Measurements from ENCODE around the gene MBD3L2B. TPM values are rescaled to one million over a fixed set of nuclear protein-coding genes. Genes with fewer than 3 reads are reported as not detected.

The MBD3L2B gene
- total and polyA plus RNA-seq, 9 of the 15 experiments (the other 6 are each of a cell fraction or from before 2014, with no cell fraction given): not detected

- Histone ChIP-seq H3K79me2 (ENCODE audit: control insufficient read depth, insufficient read depth, low read length) (no peaks in the 10 kb centered on the region), H3K36me3 (ENCODE audit: control insufficient read depth, insufficient read depth, low read length) (no peaks in the 10 kb centered on the region), H3K4me2 (ENCODE audit: insufficient read depth, low read length) (no peak overlapping the region), H3K27me3 (ENCODE audit: control insufficient read depth in 2 of 2, insufficient read depth in 2 of 2, low read length in 2 of 2) (peaks cover 5 to 23% of the 10 kb centered on the region in 2 experiments; a peak in 4 of 5 replicates), H3K9me3 (replicated peaks; ENCODE audit: control insufficient read depth, insufficient read depth, low read depth, low read length) (no peaks in the 10 kb centered on the region), H3K27ac (ENCODE audit: extremely low read depth, low read depth, low read length) (no peak overlapping the region), H3K4me3 (no peak overlapping the region), H3K9me1 (ENCODE audit: control insufficient read depth, insufficient read depth, low read length) (no peaks in the 10 kb centered on the region), H4K20me1 (replicated peaks; ENCODE audit: control insufficient read depth, insufficient read depth, low read length) (no peaks in the 10 kb centered on the region), H3K9ac (ENCODE audit: insufficient read depth in 1 of 2, low read depth in 2 of 2, low read length in 2 of 2) (no peak overlapping the region), H3K4me1 (replicated peaks in 1 of 2; ENCODE audit: control insufficient read depth in 2 of 2, insufficient read depth in 2 of 2, low read length in 2 of 2) (no peaks in the 10 kb centered on the region), H2AFZ (ENCODE audit: low read depth, low read length) (no peak overlapping the region)
- ChIA-PET CTCF (ENCODE audit: low intra/inter-chr PET ratio) (no interaction called here), POLR2A (interaction anchor here (0.8 kb wide), 1 partner anchor 17 kb away, joined by 4 read pairs; no protein-coding TSS in a partner anchor)
- no TSS peak for BruUV-seq (replicated peaks)
- FAIRE-seq: no peak
- in situ Hi-C loops (cut with MboI) (no loop called here), intact Hi-C loops (cut with micrococcal nuclease) (no loop called here)
- no peak for DNase-seq (ENCODE audit: extremely low read depth in 1 of 4, low spot score in 3 of 4)
- TF ChIP-seq U2AF2 (optimal IDR thresholded peaks at IDR 0.05; ENCODE audit: low read depth, low read length): no peak
- TF ChIP-seq FOXK1 (CRISPR knock-in tag; IDR thresholded peaks at IDR 0.05; ENCODE audit: borderline replicate concordance): no peak
- TF ChIP-seq MIER1 (IDR thresholded peaks at IDR 0.05; ENCODE audit: low read depth): no peak
- no peak for TF ChIP-seq ADNP (tag; IDR thresholded peaks at IDR 0.05)
- no peak for TF ChIP-seq HEY1 (CRISPR knock-in tag; IDR thresholded peaks at IDR 0.05; ENCODE audit: borderline replicate concordance)
- TF ChIP-seq ARHGAP35 (IDR thresholded peaks at IDR 0.05; ENCODE audit: partially characterized antibody): no peak
- no peak for TF ChIP-seq CREBBP (IDR thresholded peaks at IDR 0.05; ENCODE audit: low read depth, low read length)
- no peak for TF ChIP-seq MEF2A (IDR thresholded peaks at IDR 0.05; ENCODE audit: control insufficient read depth, low read depth, low read length)
- TF ChIP-seq BCOR (IDR thresholded peaks at IDR 0.05): no peak
- no peak for TF ChIP-seq NFE2L1 (tag; IDR thresholded peaks at IDR 0.05; ENCODE audit: borderline replicate concordance, low read depth)
- TF ChIP-seq, protein P1, sequence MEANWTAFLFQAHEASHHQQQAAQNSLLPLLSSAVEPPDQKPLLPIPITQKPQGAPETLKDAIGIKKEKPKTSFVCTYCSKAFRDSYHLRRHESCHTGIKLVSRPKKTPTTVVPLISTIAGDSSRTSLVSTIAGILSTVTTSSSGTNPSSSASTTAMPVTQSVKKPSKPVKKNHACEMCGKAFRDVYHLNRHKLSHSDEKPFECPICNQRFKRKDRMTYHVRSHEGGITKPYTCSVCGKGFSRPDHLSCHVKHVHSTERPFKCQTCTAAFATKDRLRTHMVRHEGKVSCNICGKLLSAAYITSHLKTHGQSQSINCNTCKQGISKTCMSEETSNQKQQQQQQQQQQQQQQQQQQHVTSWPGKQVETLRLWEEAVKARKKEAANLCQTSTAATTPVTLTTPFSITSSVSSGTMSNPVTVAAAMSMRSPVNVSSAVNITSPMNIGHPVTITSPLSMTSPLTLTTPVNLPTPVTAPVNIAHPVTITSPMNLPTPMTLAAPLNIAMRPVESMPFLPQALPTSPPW (CRISPR knock-in tag; IDR thresholded peaks at IDR 0.05): no peak
- TF ChIP-seq NCOR1 (IDR thresholded peaks at IDR 0.05): no peak
- no peak for TF ChIP-seq SP1 (CRISPR knock-in tag; IDR thresholded peaks at IDR 0.05)
- no peak for TF ChIP-seq ZNF143 (CRISPR knock-in tag; IDR thresholded peaks at IDR 0.05)
- no peak for TF ChIP-seq GABPA (tag; conservative IDR thresholded peaks at IDR 0.05; ENCODE audit: low read depth)
- no peak for TF ChIP-seq E2F3 (CRISPR knock-in tag; IDR thresholded peaks at IDR 0.05)
- TF ChIP-seq SNAPC5 (CRISPR knock-in tag; IDR thresholded peaks at IDR 0.05): no peak
- ATAC-seq: no peak
- 10% methylated on average over 1 of the region's 1 CpG for WGBS (ENCODE audit: insufficient coverage, low coverage, missing lambda C conversion rate)
Measured at GRCh38 chr19:6971366-6971765, 49.9 kb downstream of the MBD3L2B start.
